ENCODE results near the gene UBQLN2. TPM values are rescaled to one million over a fixed set of nuclear protein-coding genes. Genes with fewer than 3 reads are reported as not detected.

UBQLN2 gene
- total and polyA plus RNA-seq, 2 of the 8 experiments (the other 6 are each of a cell fraction or from before 2014, with no cell fraction given) = 21.0 to 35.3 TPM

DNA sequence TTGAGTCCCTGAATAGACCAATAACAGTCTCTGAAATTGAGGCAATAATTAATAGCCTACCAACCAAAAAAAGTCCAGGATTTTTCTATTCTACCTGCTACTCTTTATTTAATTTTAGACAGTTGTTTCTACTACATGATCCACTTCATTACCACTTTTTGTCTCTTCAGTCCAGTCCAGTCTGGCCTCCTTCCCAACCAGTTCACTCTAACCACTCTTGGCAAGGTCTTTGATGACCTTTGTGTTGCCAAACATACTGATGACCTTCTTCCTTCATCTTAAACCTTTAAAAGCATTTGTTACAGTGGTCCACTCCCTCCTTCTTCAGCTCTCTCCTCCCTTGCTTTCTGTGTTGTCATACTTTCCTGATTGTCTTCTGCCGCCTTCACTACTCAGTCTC is 12.8 kb upstream of the UBQLN2 start:
- H4K20me1 ChIP-seq (replicated peaks in 1 of 2; ENCODE audit: control insufficient read depth in 1 of 2, insufficient read depth in 2 of 2, low read length in 2 of 2) = no peaks in the 10 kb centered on the region
- no peaks in the 10 kb centered on the region for H3K36me3 ChIP-seq (ENCODE audit: control insufficient read depth in 2 of 4, insufficient read depth in 4 of 4, low read length in 3 of 4)
- no peak overlapping the region for H3K14ac ChIP-seq (ENCODE audit: insufficient read length)
- no peak overlapping the region for H4K5ac ChIP-seq (ENCODE audit: insufficient read length, low read depth, low read length)
- H3K79me1 ChIP-seq (ENCODE audit: low read depth, low read length) = no peaks in the 10 kb centered on the region
- H3K23ac ChIP-seq (ENCODE audit: insufficient read length) = no peak overlapping the region
- no peaks in the 10 kb centered on the region for H3K27me3 ChIP-seq (replicated peaks in 1 of 4; ENCODE audit: control insufficient read depth in 3 of 4, extremely low read depth in 1 of 4, insufficient read depth in 3 of 4, low read length in 3 of 4)
- no peaks in the 10 kb centered on the region for H3K23me2 ChIP-seq (ENCODE audit: low read depth, low read length)
- no peak overlapping the region for H3K27ac ChIP-seq (ENCODE audit: low read depth, low read length)
- CTCF ChIA-PET (ENCODE audit: partially characterized antibody) = no interaction called here
- no peak overlapping the region for H2BK12ac ChIP-seq (ENCODE audit: low read depth, low read length)
- no peak overlapping the region for H2BK5ac ChIP-seq (ENCODE audit: low read depth, low read length)
- no peak overlapping the region for H2BK120ac ChIP-seq (replicated peaks; ENCODE audit: low read depth, low read length)
- DNase-seq (ENCODE audit: low read depth in 1 of 2, low spot score in 2 of 2) = no peak
- FAIRE-seq = peak; percentile 48
- no peak overlapping the region for H3K18ac ChIP-seq (ENCODE audit: extremely low read depth, low read length)
- H2BK20ac ChIP-seq (ENCODE audit: low read length) = no peak overlapping the region
- no peaks in the 10 kb centered on the region for H3K79me2 ChIP-seq (ENCODE audit: control insufficient read depth in 1 of 2, insufficient read depth in 2 of 2, low read length in 2 of 2)
- H3K4ac ChIP-seq (replicated peaks; ENCODE audit: insufficient read length, low read depth, low read length) = no peak overlapping the region
- H3K4me1 ChIP-seq (replicated peaks in 1 of 4; ENCODE audit: control insufficient read depth in 3 of 4, insufficient read depth in 4 of 4, low read length in 3 of 4) = no peaks in the 10 kb centered on the region
- H3K9ac ChIP-seq (replicated peaks in 1 of 4; ENCODE audit: extremely low read depth in 1 of 4, low read depth in 3 of 4, low read length in 3 of 4) = no peak overlapping the region
- H2BK15ac ChIP-seq (ENCODE audit: low read length) = no peak overlapping the region
- no peak overlapping the region for H2AK5ac ChIP-seq (ENCODE audit: low read depth, low read length)
- H2AFZ ChIP-seq (ENCODE audit: low read length) = no peak overlapping the region
- POLR2A ChIA-PET (ENCODE audit: partially characterized antibody) = no interaction called here
- no peak overlapping the region for H3K4me3 ChIP-seq (ENCODE audit: extremely low read depth in 1 of 4, insufficient read depth in 2 of 4, low read depth in 3 of 4, low read length in 4 of 4)
- H3K4me2 ChIP-seq (ENCODE audit: insufficient read depth in 1 of 2, low read depth in 2 of 2, low read length in 2 of 2) = no peak overlapping the region
- no CpG with 5 or more reads among the region's 1 CpG for WGBS, 2 experiments (ENCODE audit: extremely low coverage in 1 of 2, insufficient coverage in 1 of 2, insufficient read length in 1 of 2, insufficient replicate concordance in 2 of 2, low coverage in 1 of 2, low lambda C conversion rate in 2 of 2, missing lambda C conversion rate in 1 of 2)
- no peak overlapping the region for H3K56ac ChIP-seq (replicated peaks; ENCODE audit: insufficient read length, low read depth, low read length)
- no peak overlapping the region for H4K91ac ChIP-seq (replicated peaks; ENCODE audit: insufficient read length, low read length)
- TF ChIP-seq TEAD4 (IDR thresholded peaks at IDR 0.05; ENCODE audit: low read depth, low read length) = no peak
- no peak for TF ChIP-seq NANOG (IDR thresholded peaks at IDR 0.05; ENCODE audit: insufficient read depth, low read depth, low read length, poor library complexity, severe bottlenecking)
- no peak for TF ChIP-seq GABPA (IDR thresholded peaks at IDR 0.05; ENCODE audit: borderline replicate concordance, insufficient read depth, low read length)
- no peak for TF ChIP-seq CBX5 (IDR thresholded peaks at IDR 0.05; ENCODE audit: low read depth, low read length)
- no peak for TF ChIP-seq SAP30 (IDR thresholded peaks at IDR 0.05; ENCODE audit: insufficient read depth, insufficient replicate concordance, low read length)
- no peak for TF ChIP-seq SUZ12 (IDR thresholded peaks at IDR 0.05; ENCODE audit: low read length)
- no peak for TF ChIP-seq CTBP2 (IDR thresholded peaks at IDR 0.05; ENCODE audit: borderline replicate concordance, insufficient read depth, insufficient read length, low read length)
- TF ChIP-seq POLR2AphosphoS5 (IDR thresholded peaks at IDR 0.05; ENCODE audit: low read depth, low read length) = no peak
- no peak for TF ChIP-seq BRCA1 (IDR thresholded peaks at IDR 0.05; ENCODE audit: low read depth, low read length)
- TF ChIP-seq SIX5 (IDR thresholded peaks at IDR 0.05; ENCODE audit: low read depth, low read length) = no peak
- no peak for TF ChIP-seq EGR1 (IDR thresholded peaks at IDR 0.05; ENCODE audit: borderline replicate concordance, low read depth, low read length)
- TF ChIP-seq, protein P1, sequence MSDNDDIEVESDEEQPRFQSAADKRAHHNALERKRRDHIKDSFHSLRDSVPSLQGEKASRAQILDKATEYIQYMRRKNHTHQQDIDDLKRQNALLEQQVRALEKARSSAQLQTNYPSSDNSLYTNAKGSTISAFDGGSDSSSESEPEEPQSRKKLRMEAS (IDR thresholded peaks at IDR 0.05) = no peak
- H4K8ac ChIP-seq (ENCODE audit: extremely low read depth, insufficient read depth, low read length) = no peak overlapping the region
- no peaks in the 10 kb centered on the region for H3K9me3 ChIP-seq (ENCODE audit: insufficient read depth in 2 of 2, low read depth in 1 of 2, low read length in 1 of 2)

All from H1 (cell line).